Endodermal cell (in vitro differentiated cells): ENCODE results near the gene WNT9B. TPM values are rescaled to one million over a fixed set of nuclear protein-coding genes. Genes with fewer than 3 reads are reported as not detected.

Experiments used
- DNase-seq: peaks from one replicate; pipeline ENCODE4 v3.0.0-alpha.2; 2017
- H3K27ac ChIP-seq: 2 replicates; pipeline ENCODE4 v1.5.1; 2013; ENCODE audit warnings: mild to moderate bottlenecking, low read depth, low read length, moderate library complexity
- H3K27me3 ChIP-seq: 2 replicates; pipeline ENCODE4 v1.6.1; 2013; ENCODE audit warnings: mild to moderate bottlenecking, low read length, moderate library complexity; ENCODE audit not compliant: insufficient read depth, control insufficient read depth, poor library complexity, severe bottlenecking
- H3K36me3 ChIP-seq: 2 replicates; pipeline ENCODE4 v1.7.0; 2013; ENCODE audit warnings: mild to moderate bottlenecking, low read length, moderate library complexity; ENCODE audit not compliant: control insufficient read depth, insufficient read depth
- H3K4me1 ChIP-seq: one replicate; pipeline ENCODE4 v1.7.0; 2013; ENCODE audit warnings: low read length; ENCODE audit not compliant: control insufficient read depth, insufficient read depth
- H3K4me3 ChIP-seq: 2 replicates; pipeline ENCODE4 v1.5.1; 2013; ENCODE audit warnings: mild to moderate bottlenecking, low read length, moderate library complexity
- H3K9ac ChIP-seq: 2 replicates; pipeline ENCODE4 v1.6.1; 2013; ENCODE audit warnings: mild to moderate bottlenecking, low read length, moderate library complexity; ENCODE audit not compliant: poor library complexity, severe bottlenecking; ENCODE audit errors: extremely low read depth
- H3K9me3 ChIP-seq: 2 replicates; pipeline ENCODE4 v1.6.1; 2013; ENCODE audit warnings: mild to moderate bottlenecking, low read length, moderate library complexity; ENCODE audit not compliant: control insufficient read depth
- H3K27ac Mint-ChIP-seq: 2 replicates; pipeline ENCODE4 v1.8.0; 2020; ENCODE audit warnings: mixed read lengths
- H3K27me3 Mint-ChIP-seq: 2 replicates; pipeline ENCODE4 v1.8.0; 2021; ENCODE audit warnings: mild to moderate bottlenecking, mixed read lengths; ENCODE audit not compliant: insufficient read depth
- H3K36me3 Mint-ChIP-seq: 2 replicates; pipeline ENCODE4 v1.8.0; 2020; ENCODE audit warnings: low read depth, mixed read lengths
- H3K4me1 Mint-ChIP-seq: 2 replicates; pipeline ENCODE4 v1.8.0; 2020; ENCODE audit warnings: mixed read lengths
- H3K4me3 Mint-ChIP-seq: 2 replicates; pipeline ENCODE4 v1.8.0; 2020; ENCODE audit warnings: mild to moderate bottlenecking, moderate library complexity, mixed read lengths
- H3K9me3 Mint-ChIP-seq: 2 replicates; pipeline ENCODE4 v1.8.0; 2020; ENCODE audit warnings: mild to moderate bottlenecking, mixed read lengths
- CTCF ChIP-seq: fragments of 200-600 bp; sonication (generic); conservative IDR thresholded peaks from 2 replicates; pipeline ENCODE4 v1.5.0; 2021; ENCODE audit warnings: antibody characterized with exemption, mild to moderate bottlenecking
- WGBS, 2 experiments: methylation state at CpG; one replicate each; pipeline versions ENCODE4 v1.1.5 to v1.1.7; 2013; ENCODE audit warnings: missing lambda C conversion rate in 2 of 2, mixed read lengths in 1 of 2; ENCODE audit not compliant: insufficient coverage in 1 of 2, insufficient read length in 1 of 2; 5-methylcytosine and 5-hydroxymethylcytosine counted together
- total RNA-seq, 2 donors: library from RNA; stranded (reverse); fragmentation: NEBNext Ultra II Directional in 1 of 2; extraction: Animal tissue kit (Norgen Biotek cat#: 25700) in 1 of 2; gene quantifications; 2 replicates in 1 of 2; 3 replicates in 1 of 2; pipeline ENCODE4 v1.2.1, GENCODE V29; 2021

Gene WNT9B
- total RNA-seq, 2 donors from 2014 or later = 0.33 TPM; not detected in 1

- TF ChIP-seq CTCF = no peak
- Histone ChIP-seq H3K27me3 (no peaks in the 10 kb centered on the region), H3K36me3 (no peaks in the 10 kb centered on the region), H3K4me3 (peak overlapping the region; percentile 89), H3K4me1 (peaks cover 4% of the 10 kb centered on the region), H3K9ac (no peak overlapping the region), H3K9me3 (no peaks in the 10 kb centered on the region), H3K27ac (peak overlapping the region; percentile 74)
- no peaks in the 10 kb centered on the region for H3K36me3 Mint-ChIP-seq
- H3K4me1 Mint-ChIP-seq = peaks cover 44% of the 10 kb centered on the region
- DNase-seq = peak; percentile 88
- 7 to 16% methylated on average over 4 to 24 of the region's 24 CpGs for WGBS, 2 experiments
- H3K27ac Mint-ChIP-seq = peak overlapping the region; percentile 79
- H3K9me3 Mint-ChIP-seq = no peaks in the 10 kb centered on the region
- H3K27me3 Mint-ChIP-seq = peaks cover 4% of the 10 kb centered on the region
- peak overlapping the region; percentile 70 for H3K4me3 Mint-ChIP-seq
Observed at GRCh38 chr17:46819906-46820351, 31.5 kb upstream of the WNT9B start.

GRCh38 chr17:46820592-46821450, 30.6 kb upstream of the WNT9B start:
- Histone ChIP-seq H3K9ac (no peak overlapping the region), H3K4me1 (no peaks in the 10 kb centered on the region), H3K36me3 (no peaks in the 10 kb centered on the region), H3K4me3 (no peak overlapping the region), H3K27me3 (no peaks in the 10 kb centered on the region), H3K9me3 (no peaks in the 10 kb centered on the region), H3K27ac (no peak overlapping the region)
- TF ChIP-seq CTCF = no peak
- WGBS, 2 experiments = 57 to 60% methylated on average over 9 to 13 of the region's 13 CpGs
- DNase-seq = peak; percentile 78
- no peak overlapping the region for H3K27ac Mint-ChIP-seq
- peaks cover 7% of the 10 kb centered on the region for H3K27me3 Mint-ChIP-seq
- H3K4me3 Mint-ChIP-seq = peak overlapping the region; percentile 70
- peaks cover 35% of the 10 kb centered on the region for H3K4me1 Mint-ChIP-seq
- no peaks in the 10 kb centered on the region for H3K9me3 Mint-ChIP-seq
- H3K36me3 Mint-ChIP-seq = no peaks in the 10 kb centered on the region

- no peak overlapping the region for H3K9ac ChIP-seq
- H3K36me3 ChIP-seq = no peaks in the 10 kb centered on the region
- H3K4me1 Mint-ChIP-seq = peaks cover 32% of the 10 kb centered on the region
- H3K9me3 ChIP-seq = no peaks in the 10 kb centered on the region
- H3K27ac ChIP-seq = no peak overlapping the region
- no peaks in the 10 kb centered on the region for H3K27me3 ChIP-seq
- TF ChIP-seq CTCF = no peak
- H3K4me3 Mint-ChIP-seq = peak overlapping the region; percentile 35
- peak; percentile 97 for DNase-seq
- H3K27me3 Mint-ChIP-seq = peaks cover 7% of the 10 kb centered on the region
- H3K9me3 Mint-ChIP-seq = no peaks in the 10 kb centered on the region
- 40 to 49% methylated on average over 20 to 31 of the region's 31 CpGs for WGBS, 2 experiments
- peak overlapping the region; percentile 75 for H3K27ac Mint-ChIP-seq
- no peaks in the 10 kb centered on the region for H3K4me1 ChIP-seq
- H3K4me3 ChIP-seq = no peak overlapping the region
- H3K36me3 Mint-ChIP-seq = no peaks in the 10 kb centered on the region
Observed at GRCh38 chr17:46821482-46822387, 29.6 kb upstream of the WNT9B start.
